NCI-H146 (cell line): Measurements from ENCODE around the gene PLBD2.

Experiments
- DNase-seq: peaks from one replicate; lab custom pipeline; 2025; lab: John Stamatoyannopoulos, UW

The PLBD2 gene

DNA sequence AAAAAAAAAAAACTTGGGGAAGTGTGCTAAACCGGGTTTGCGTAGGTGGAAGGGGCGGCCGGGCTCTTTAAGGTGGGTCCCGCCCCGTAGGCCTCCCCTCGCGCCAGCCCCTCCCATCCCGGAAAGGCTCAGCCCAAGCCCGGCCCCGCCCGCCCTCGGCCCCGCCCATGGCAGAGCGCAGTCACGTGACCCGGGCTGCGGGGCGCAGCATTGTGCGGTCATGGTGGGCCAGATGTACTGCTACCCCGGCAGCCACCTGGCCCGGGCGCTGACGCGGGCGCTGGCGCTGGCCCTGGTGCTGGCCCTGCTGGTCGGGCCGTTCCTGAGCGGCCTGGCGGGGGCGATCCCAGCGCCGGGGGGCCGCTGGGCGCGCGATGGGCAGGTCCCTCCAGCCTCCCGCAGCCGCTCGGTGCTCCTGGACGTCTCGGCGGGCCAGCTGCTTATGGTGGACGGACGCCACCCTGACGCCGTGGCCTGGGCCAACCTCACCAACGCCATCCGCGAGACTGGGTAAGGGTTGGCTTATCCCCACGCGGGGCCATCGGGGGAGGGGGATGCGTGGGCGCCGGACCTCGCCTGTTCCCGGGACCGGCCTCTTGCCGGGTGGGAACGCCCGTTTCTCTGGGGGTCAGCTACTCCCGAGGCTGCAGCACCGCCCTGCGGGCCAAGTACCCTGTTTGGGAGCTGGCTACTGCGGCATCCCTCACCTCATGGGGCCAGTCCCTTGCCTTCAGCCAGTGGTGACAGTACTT is at the start of gene PLBD2:
Gene PLBD2 (plus strand): TSS at position 207 of the 752 bp plus-strand sequence. CDS start 14 bp downstream, at position 221.
- DNase-seq: peak; percentile 94

DNA sequence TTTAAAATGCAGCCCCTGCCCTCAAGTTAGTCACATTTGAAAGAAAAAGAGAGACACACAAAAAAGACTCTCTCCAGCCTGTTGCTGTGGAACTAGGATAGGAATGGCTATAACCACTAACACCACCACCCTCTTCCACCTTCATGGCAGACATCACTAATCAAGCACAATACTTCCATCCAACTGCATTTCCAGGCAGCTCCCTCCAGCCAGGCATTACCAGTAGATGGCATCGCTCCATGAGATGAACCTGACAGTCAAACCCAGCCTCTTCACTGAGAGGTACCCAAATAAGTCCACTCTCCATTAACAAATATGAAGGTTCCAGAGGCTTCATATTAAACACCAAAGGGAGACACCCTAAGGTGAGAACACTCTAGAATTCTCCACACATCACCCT is 47.9 kb upstream of the PLBD2 start:
- peak; percentile 7 for DNase-seq

GRCh38 chr12:113314121-113314529 is 44.3 kb upstream of the PLBD2 start:
- no peak for DNase-seq

- no peak for DNase-seq
Measured at GRCh38 chr12:113315358-113315757, 43.0 kb upstream of the PLBD2 start.

- DNase-seq: no peak
Measured at GRCh38 chr12:113316155-113316554, 42.2 kb upstream of the PLBD2 start.

GRCh38 chr12:113317122-113317521 is 41.3 kb upstream of the PLBD2 start:
- no peak for DNase-seq

GRCh38 chr12:113318046-113318656 is 40.2 kb upstream of the PLBD2 start:
- DNase-seq: no peak

- no peak for DNase-seq
Measured at GRCh38 chr12:113318900-113319628, 39.3 kb upstream of the PLBD2 start.

- no peak for DNase-seq
Measured at GRCh38 chr12:113320401-113320800, 38.0 kb upstream of the PLBD2 start.

DNA sequence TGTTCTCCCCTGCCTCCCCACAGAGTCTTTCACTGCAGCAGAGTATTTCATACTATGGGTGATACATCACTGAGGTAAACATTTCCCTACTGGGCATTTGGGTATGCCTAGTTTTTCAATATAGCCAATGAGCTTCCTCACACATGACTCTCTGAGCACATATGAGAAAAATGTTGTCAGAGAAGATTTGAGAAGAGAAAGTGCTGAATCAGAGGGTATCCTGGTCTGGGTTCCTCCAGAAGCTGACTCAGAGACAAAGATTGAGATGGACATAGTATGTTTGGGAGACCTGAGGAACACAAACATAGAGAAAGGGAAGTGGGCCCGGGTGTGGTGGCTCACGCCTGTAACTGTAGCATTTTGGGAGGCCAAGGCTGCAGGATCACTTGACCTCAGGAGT is 36.0 kb upstream of the PLBD2 start:
- no peak for DNase-seq

- DNase-seq: no peak
Measured at GRCh38 chr12:113325916-113326315, 32.5 kb upstream of the PLBD2 start.

GRCh38 chr12:113326775-113327395 is 31.5 kb upstream of the PLBD2 start:
- no peak for DNase-seq

DNA sequence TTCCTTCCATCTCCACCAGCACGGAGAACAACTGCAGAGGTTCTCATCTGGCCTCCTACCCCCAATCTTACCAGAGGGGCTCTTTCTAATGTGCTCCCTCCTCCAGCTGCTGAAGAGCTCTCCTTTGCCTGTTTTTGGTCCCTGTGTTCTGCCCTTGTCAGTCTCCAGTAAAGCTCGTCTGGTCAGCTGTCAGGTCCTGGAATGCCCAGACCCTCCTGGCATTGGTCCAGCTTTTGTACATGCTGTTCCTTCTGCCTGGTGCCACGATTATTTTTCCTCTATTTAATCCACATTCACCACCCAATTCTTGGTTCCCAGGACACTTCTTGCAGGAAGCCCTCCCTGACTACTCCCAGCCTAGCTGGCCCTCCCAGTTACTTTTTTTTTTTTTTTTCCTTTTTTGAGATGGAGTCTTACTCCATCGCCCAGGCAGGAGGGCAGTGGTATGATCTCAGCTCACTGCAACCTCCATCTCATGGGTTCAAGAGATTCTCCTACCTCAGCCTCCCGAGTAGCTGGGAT is 30.0 kb upstream of the PLBD2 start:
- no peak for DNase-seq

DNA sequence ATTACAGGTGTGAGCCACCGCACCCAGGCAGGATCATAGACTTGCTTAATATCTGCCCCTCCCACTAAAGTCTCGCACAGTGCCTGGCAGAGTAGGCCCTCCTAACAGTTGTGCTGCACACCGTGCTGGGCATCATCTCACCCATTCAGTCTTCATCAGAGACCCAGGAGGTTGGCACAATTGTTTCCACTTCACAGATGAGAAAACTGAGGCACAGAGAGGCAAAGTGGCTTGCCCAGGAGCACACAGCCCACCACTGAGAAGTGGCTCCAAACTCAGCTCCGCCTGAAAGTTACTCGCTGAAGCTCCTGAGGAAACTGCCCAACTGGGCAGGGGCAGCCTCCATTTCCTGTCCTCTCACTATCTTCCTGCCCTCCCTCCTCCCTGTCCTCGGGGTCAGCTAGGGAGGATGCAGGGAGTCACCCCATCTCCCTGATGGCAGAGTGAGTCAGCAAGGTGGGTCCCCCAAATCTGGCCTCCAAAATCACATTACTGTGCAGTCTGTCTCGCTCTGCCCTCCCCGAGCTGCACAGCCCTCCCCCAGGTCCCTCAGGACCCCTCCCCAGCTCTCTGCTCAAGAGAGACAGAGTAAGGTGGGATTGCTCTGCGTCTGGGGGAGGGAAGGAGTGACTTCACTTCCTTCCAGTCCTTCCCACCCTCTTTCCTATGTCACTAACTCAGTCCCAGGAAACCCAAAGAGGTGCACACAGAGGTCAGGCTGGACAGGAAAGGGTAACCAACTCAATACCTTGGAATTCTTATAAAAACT is 29.2 kb upstream of the PLBD2 start:
- DNase-seq: no peak

- DNase-seq: no peak
Measured at GRCh38 chr12:113329791-113330417, 28.5 kb upstream of the PLBD2 start.

- DNase-seq: no peak
Measured at GRCh38 chr12:113330505-113330904, 27.9 kb upstream of the PLBD2 start.

- no peak for DNase-seq
Measured at GRCh38 chr12:113332688-113333417, 25.5 kb upstream of the PLBD2 start.

- no peak for DNase-seq
Measured at GRCh38 chr12:113333418-113333750, 25.0 kb upstream of the PLBD2 start.

DNA sequence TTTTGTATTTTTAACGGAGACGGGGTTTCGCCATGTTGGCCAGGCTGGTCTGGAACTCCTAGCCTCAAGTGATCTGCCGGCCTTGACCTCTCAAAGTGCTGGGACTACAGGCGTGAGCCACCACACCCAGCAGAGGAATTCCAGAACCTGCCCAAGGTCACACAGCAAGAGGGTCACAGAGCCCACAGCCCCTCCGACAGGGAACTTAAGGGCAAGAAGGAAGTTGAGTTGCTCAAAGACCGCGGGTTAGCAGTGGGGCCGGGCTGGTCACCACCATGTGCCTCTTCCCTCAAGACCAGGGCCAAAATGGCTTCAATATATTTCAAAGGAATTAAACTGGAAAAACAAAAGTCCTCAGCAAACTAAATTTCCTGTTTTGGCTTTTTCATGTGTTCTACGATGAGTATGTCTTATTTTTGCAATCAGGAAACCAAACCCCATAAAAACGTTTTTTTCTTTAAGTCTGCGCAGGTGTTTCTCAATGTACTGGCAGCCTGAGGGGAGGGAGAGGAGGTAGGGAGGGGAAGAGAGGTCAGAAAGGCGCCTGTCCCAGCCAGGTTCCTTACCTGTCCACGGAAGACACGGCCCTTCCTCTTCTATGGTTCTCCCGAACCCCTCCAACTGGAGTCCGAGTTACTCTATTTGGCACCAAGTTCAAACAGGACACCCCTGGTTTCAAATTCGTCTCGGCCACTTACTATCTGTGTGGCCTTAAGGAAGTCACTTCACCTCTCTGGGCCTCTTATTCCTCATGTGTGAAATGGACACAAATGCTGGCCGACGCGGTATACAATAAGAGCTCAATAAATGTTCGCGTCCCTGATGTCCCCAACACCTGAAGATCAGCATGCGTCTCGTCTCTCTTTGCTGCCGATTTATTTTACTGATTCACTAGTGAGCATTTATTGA is 24.3 kb upstream of the PLBD2 start:
- DNase-seq: no peak
